GM19467 (cell line): ENCODE measurements around the gene CTIF.
A peak's percentile ranks its signal among the peaks of the same experiment; 100 is the strongest.

Source experiments
- ATAC-seq: cut with Tn5 transposase; IDR thresholded peaks from one replicate; pipeline ENCODE4 v1.9.1; 2021; ENCODE audit warnings: mild to moderate bottlenecking, moderate library complexity; ENCODE audit not compliant: unreplicated experiment

Gene CTIF

GRCh38 chr18:48765053-48765452, 226.2 kb downstream of the CTIF start:
- ATAC-seq, result no peak

DNA sequence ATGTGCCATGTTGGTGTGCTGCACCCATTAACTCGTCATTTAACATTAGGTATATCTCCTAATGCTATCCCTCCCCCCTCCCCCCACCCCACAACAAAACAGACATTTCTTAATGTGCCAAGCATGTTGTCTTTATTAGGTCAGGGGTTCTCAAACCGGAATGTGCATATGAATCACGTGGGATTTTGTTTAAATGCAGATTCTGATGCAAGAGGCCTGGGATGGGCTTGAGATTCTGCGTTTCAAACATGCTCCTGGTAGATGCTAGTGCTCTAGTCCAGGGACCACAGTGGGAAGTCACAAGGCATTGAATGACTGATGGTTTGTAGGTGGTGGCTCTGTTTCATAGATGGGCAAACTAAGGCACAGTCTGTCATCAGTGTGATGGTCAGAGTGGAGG, 227.2 kb downstream of the CTIF start:
- ATAC-seq, result no peak

DNA sequence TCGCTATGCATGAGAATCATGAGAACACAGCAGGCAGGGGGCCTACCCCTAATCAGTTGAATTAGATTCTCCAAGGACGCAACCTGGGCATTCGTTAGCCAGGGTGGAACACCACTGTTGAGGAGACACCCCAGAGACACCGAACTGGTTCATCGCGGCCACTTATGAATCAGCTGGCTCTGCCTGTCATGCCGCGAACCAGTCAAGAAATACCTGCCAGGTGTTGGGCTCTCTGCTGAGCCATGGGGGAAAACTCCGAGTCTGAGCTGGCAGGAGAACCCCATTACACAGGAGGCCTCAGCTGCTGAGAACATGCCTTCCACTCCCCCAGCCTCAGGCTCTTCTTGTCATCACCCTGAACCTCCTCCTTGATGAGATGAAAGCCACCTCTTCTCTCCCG, 227.7 kb downstream of the CTIF start:
- ATAC-seq, result no peak

DNA sequence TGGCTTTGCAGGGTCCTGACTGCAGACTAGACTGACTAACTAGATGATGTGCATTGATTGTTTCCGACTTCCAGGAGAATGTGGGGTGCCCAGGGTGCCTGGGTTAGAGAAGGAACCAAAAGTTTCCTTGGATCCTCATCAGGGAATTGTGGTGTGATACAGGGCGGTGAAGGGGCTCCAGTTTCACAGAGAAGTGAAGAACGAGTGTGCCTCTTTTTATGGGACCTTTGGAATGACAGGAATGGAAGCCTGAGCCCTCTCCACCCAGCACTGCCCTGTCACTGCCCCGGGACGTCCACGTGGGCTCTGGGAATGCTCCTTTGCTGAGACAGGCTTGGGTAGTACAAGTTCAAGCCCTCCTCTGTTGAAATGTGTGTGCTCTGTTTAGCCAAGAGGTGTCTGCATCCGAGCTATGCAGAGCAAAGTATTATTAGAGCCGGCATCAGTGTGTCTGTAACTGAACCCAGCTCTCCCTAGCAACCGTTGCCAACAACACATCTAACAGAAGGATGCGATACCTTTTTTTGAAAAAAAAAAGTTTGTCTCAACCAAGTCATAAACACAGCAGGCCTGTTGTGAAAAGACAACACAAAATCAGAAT, 228.4 kb downstream of the CTIF start:
- no peak for ATAC-seq

DNA sequence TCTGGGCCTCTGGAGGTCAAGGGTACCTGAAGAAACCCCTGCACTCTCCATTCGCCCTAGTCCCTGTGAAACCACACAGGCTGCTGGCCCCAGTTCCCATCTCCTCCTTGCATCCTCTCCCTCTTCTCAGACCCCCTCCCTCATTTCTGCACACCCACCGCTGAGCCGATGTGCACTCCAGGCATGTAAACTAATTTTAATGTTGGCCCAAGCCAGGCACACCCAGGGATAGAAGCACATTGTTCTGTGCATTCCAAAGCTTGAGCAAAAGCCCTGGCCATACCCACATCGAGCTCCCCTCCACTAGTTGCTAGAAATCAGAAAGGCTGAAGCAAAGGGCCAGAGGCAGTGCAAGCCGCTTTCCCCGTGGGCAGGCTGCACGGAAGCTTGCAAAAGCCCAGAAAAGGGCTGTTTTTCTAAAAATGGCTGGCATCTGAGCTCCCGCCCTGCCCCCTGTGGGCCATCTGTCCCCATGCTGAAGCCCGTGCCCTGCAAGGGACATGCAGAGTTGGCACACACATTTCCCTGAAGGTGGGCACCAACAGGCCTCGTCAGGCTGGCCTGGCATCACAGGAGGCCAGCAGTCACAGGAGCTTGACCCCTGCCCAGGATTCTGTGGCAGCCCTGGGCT, 230.3 kb downstream of the CTIF start:
- no peak for ATAC-seq

DNA sequence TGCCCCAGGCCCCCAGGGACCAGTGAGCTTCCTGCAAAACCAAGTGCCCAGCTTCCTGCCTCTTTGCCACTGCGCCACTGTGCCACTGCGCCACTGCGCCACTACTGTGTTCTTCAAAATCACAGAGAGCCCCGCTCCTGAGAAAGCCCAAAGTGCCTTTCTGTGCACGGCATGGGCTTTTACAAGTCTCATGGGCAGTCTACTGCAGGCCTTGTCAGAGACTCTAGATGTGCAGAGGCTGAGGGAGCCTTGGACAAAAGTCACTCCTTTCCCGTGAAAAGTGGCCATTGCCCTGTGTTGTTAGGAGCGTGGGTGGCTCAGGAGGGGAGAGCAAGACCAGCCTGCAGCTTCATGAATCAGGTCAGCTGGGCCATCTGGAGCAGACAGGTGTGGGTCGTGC, 231.4 kb downstream of the CTIF start:
- ATAC-seq, result no peak

DNA sequence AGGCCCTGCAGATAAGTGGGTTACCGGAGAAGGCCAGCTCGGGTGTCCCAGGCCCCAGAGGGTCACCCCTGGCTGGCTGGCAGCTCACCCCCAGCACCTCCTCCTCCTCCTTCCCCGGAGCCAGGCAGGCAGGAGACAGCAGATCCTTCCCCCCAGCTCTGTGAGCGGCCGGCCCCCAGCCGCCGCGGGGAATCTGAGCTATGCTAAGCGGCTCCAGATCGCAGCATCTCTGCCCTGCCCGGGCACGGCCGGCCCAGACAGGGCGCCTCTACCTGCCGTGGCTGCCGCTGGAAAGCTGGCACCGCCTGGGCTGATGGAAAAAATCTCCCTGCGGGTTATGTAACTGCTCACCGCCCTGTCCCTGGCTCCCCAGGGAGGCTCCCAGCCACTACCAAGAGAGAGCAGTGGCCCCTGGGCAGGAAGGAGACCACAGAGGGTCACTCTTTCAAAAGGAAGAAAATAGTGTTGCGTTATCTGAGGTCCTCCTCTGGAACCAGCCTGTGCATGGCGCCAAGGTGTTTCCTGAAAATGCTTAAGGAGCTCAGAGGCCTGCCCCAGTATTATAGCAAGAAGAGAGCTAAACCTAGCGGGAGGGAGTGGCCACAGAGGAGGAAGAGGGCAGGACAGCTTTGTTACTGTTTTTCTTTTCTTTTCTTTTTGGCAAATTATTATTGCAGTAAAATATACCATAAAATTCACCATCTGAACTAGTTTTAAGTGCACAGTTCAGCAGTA, 233.0 kb downstream of the CTIF start:
- ATAC-seq, result no peak

- ATAC-seq, result no peak
Observed at GRCh38 chr18:48772457-48772856, 233.6 kb downstream of the CTIF start.

- ATAC-seq, result no peak
Observed at GRCh38 chr18:48773821-48774220, 235.0 kb downstream of the CTIF start.

GRCh38 chr18:48774941-48775340, 236.1 kb downstream of the CTIF start:
- ATAC-seq, result no peak

DNA sequence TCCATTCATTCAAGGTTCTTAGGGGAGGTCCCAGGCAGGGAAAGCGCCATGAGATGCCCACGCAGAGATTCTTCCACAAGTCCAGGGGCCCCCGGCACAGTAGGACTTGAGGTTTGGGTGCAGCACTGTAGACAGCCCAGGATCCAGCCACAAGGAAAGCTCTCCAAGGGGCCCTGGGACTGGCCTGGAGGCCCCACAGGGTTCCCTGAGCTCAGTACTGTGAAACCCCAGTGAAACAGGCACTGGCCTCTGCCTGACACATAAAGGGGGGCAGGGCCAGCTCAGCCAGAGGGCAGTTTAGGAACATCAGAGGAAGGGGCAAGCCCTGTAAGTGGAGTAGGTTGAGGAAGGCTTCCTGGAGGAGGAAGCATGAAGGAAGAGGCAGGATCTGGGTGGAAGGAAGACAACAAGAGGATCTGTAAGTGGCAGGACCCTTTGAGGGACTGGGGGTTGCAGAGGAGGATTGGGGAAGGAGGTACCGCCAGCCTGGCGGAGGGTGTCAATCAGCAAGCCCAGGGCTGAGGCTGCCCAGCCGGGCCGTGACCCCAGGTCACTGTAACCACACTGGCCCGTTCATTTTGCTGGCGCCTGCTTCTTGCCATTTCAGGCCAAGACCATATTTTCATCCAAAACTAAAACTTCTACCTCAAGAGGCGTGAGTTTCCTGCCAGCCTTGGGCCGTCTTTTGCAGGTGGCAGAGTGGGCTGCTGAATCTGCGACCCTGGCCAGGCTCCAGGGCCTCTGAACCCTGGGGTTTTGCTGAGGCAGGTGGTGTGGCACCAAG, 236.7 kb downstream of the CTIF start:
- ATAC-seq, result no peak

DNA sequence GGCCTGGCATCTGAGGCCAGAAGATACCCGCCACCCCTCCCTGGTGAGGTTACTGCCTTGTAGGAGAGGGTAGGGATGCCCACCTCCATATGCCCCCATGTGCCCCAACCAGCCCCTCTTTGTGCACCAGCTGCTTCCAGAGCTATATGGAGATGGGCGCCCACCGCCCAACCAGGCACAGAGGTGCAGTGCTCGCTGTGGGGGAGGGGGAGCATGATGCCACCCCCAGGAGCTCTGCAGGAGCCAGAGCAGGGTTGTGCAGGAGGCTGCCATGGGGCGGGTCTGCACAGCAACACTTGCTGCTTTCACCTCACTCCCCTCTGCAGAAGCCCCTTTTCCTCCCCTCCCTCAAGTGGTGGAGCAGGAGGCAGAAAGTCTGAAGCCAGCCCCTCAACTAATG, 237.3 kb downstream of the CTIF start:
- ATAC-seq, result no peak

GRCh38 chr18:48776641-48777025, 237.8 kb downstream of the CTIF start:
- no peak for ATAC-seq

GRCh38 chr18:48777026-48777743, 238.4 kb downstream of the CTIF start:
- peak; percentile 43 for ATAC-seq

DNA sequence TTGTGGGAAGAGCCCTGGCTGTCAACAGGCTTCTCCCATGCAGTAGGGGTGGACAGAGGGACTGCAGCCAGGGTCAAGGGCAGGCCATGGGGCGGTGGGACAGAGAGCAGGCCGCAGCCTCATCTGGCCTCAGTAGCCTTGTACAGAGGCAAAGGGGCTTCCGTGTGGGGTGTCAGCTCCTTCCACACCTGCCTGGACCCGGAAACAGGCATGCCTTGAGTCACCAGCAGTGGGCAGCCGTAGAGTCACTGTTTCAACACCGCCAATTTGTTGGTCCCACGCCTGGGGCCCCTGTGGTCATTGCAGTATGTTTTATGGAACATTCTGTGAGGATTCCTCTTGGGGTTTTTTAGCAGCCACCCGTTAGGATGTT, 238.9 kb downstream of the CTIF start:
- ATAC-seq, result no peak

GRCh38 chr18:48778344-48779011, 239.6 kb downstream of the CTIF start:
- no peak for ATAC-seq

DNA sequence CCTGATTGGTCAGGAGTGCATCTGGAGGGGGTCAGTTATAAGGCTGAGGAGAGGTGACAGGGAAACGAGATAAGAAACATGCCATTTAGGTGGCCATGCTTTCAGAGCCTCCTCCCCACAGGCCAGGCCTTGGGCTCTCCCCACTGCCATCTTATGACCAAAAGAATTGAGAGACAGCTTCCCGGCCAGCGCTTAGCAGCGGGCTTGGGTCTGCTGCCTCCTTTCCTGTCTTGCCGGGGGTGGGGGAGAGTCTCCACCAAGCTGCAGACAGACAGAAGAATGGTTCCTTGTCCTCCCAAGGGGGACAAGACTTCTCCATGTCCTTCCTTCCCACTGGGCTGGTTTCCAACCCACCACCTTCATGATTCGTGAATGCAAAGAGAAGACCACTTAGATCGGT, 240.6 kb downstream of the CTIF start:
- ATAC-seq, result no peak

DNA sequence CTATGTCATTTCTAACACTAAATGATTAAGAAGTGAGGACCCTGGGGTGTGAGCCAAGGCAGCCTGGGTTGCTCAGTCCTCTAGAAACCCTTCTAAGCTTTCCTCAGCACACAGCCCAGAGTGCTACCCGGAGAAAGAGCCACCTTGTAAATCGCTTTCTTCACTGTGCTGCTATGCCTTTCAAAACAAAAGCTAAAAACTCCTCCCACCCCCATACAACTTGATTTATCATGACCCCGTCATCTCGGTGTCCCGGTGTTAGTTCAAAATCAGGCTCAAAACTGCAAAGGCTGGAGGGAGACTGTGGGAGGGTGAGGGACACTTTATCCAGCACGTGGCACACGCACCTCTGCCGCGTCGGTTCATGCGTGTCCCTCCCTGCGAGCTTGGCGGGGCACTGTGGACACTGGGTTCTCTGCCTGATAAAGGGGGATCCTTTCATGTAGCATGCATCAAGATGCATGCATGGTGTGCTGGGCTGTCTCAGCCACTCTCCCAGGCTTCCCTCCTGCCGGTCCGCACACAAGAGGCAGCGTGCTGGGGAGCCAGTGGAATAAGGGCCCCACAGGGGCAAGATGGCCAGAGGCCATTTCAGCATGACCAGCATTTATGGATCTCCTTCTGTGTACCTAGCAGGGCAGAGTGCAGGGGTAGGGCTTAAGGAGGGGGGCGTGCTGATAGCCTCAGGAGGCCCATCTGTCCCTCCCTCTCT, 241.5 kb downstream of the CTIF start:
- no peak for ATAC-seq

DNA sequence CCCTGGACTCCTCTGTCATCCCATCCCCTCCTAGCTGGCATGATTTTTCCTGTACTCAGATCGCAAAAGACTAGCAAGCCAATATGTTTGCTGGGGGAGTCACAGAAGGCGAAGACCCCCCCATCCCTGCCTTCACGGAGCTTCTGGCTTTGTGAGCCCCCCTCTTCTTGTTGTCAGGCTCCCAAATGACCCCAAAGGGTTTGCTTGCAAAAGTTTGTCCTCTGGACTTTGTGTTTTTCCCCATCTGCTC, 242.0 kb downstream of the CTIF start:
- no peak for ATAC-seq
